MM.1S (cell line): ENCODE data around the gene MEX3C.
A peak's percentile ranks its signal among the peaks of the same experiment; 100 is the strongest.

Source experiments
- DNase-seq: peaks from one replicate; pipeline ENCODE4 v3.0.0-alpha.2; 2015
- H2AFZ ChIP-seq: fragments of 300-600 bp; sonication (generic); 2 replicates; pipeline ENCODE4 v1.6.0; 2016; ENCODE audit warnings: antibody characterized with exemption, low read length
- H3F3A ChIP-seq: fragments of 300-600 bp; sonication (generic); 2 replicates; pipeline ENCODE4 v1.6.1; 2016; ENCODE audit warnings: mild to moderate bottlenecking, antibody characterized with exemption, low read length, moderate library complexity, mixed read lengths; ENCODE audit not compliant: insufficient read depth
- H3K27ac ChIP-seq: fragments of 300-600 bp; sonication (generic); 2 replicates; pipeline ENCODE4 v1.5.1; 2016; ENCODE audit warnings: mild to moderate bottlenecking, low read length
- H3K27me3 ChIP-seq: fragments of 300-600 bp; sonication (generic); replicated peaks from 2 replicates; pipeline ENCODE4 v1.6.0; 2016; ENCODE audit warnings: low read length; ENCODE audit not compliant: insufficient read depth
- H3K36me3 ChIP-seq: fragments of 300-600 bp; sonication (generic); replicated peaks from 2 replicates; pipeline ENCODE4 v1.6.1; 2016; ENCODE audit warnings: mild to moderate bottlenecking, low read length, mixed read lengths; ENCODE audit not compliant: insufficient read depth
- H3K4me1 ChIP-seq: fragments of 300-600 bp; sonication (generic); 2 replicates; pipeline ENCODE4 v1.6.1; 2016; ENCODE audit warnings: low read length, mixed read lengths
- H3K4me2 ChIP-seq: fragments of 300-600 bp; sonication (generic); 2 replicates; pipeline ENCODE4 v1.6.0; 2016; ENCODE audit warnings: low read depth, low read length
- H3K4me3 ChIP-seq: fragments of 300-600 bp; sonication (generic); 2 replicates; pipeline ENCODE4 v1.5.1; 2016; ENCODE audit warnings: low read length, mixed read lengths
- H3K79me2 ChIP-seq: fragments of 300-600 bp; sonication (generic); 2 replicates; pipeline ENCODE4 v1.6.1; 2016; ENCODE audit warnings: mixed run types, low read length, mixed read lengths
- H3K9ac ChIP-seq: fragments of 300-600 bp; sonication (generic); 2 replicates; pipeline ENCODE4 v1.6.1; 2016; ENCODE audit warnings: low read length, mixed read lengths
- H3K9me2 ChIP-seq: fragments of 300-600 bp; sonication (generic); replicated peaks from 2 replicates; pipeline ENCODE4 v1.6.1; 2016; ENCODE audit warnings: mild to moderate bottlenecking, low read length, mixed read lengths; ENCODE audit not compliant: insufficient read depth
- H3K9me3 ChIP-seq: fragments of 300-600 bp; sonication (generic); replicated peaks from 2 replicates; pipeline ENCODE4 v1.6.1; 2016; ENCODE audit warnings: mild to moderate bottlenecking, low read length, mixed read lengths; ENCODE audit not compliant: insufficient read depth
- H4K20me1 ChIP-seq: fragments of 300-600 bp; sonication (generic); 2 replicates; pipeline ENCODE4 v1.6.1; 2016; ENCODE audit warnings: mild to moderate bottlenecking, low read length, moderate library complexity, mixed read lengths; ENCODE audit not compliant: insufficient read depth
- EZH2 ChIP-seq: fragments of 300-600 bp; sonication (generic); optimal IDR thresholded peaks from 2 replicates; pipeline ENCODE3; 2017; ENCODE audit warnings: low read depth, mild to moderate bottlenecking, antibody characterized with exemption, low read length, mixed read lengths
- EZH2phosphoT487 ChIP-seq: fragments of 300-600 bp; sonication (generic); IDR thresholded peaks from 2 replicates; pipeline ENCODE4 v1.6.1; 2018; ENCODE audit warnings: antibody characterized with exemption, low read length
- TF ChIP-seq, protein P1 (sequence below): fragments of 300-600 bp; sonication (generic); IDR thresholded peaks from 2 replicates; pipeline ENCODE4 v1.5.1; 2016; ENCODE audit warnings: antibody characterized with exemption, low read length, mixed read lengths

MEX3C gene

DNA sequence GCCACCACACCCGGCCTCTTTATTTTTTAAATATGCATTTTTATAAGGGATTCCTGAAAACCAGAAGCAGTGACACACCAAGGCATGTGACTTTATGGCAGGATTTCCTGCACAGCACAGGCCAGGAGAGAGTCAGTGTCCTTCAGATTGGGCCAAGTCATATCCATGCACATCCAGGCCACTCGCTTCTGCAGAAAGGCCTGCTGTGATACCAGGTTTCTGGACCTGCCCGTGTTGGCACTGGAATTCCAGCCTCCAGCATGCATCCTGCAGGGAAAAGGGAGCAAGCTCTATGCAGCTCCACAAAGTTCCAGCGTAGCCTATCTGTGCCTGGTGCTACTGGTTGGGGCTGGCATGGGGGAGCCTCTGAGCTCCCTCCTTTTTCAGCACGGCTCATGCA, 36.8 kb downstream of the MEX3C start:
- no peak overlapping the region for H3K4me2 ChIP-seq
- no peaks in the 10 kb centered on the region for H4K20me1 ChIP-seq
- H3K4me3 ChIP-seq: no peak overlapping the region
- no peak overlapping the region for H3K9ac ChIP-seq
- no peaks in the 10 kb centered on the region for H3K9me2 ChIP-seq
- no peaks in the 10 kb centered on the region for H3K36me3 ChIP-seq
- no peaks in the 10 kb centered on the region for H3K79me2 ChIP-seq
- no peaks in the 10 kb centered on the region for H3K9me3 ChIP-seq
- H3F3A ChIP-seq: peaks cover 19% of the 10 kb centered on the region
- H3K27ac ChIP-seq: no peak overlapping the region
- DNase-seq: no peak
- TF ChIP-seq EZH2 (no peak), EZH2phosphoT487 (no peak)
- TF ChIP-seq, protein P1, sequence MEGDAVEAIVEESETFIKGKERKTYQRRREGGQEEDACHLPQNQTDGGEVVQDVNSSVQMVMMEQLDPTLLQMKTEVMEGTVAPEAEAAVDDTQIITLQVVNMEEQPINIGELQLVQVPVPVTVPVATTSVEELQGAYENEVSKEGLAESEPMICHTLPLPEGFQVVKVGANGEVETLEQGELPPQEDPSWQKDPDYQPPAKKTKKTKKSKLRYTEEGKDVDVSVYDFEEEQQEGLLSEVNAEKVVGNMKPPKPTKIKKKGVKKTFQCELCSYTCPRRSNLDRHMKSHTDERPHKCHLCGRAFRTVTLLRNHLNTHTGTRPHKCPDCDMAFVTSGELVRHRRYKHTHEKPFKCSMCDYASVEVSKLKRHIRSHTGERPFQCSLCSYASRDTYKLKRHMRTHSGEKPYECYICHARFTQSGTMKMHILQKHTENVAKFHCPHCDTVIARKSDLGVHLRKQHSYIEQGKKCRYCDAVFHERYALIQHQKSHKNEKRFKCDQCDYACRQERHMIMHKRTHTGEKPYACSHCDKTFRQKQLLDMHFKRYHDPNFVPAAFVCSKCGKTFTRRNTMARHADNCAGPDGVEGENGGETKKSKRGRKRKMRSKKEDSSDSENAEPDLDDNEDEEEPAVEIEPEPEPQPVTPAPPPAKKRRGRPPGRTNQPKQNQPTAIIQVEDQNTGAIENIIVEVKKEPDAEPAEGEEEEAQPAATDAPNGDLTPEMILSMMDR: no peak
- peaks cover 36% of the 10 kb centered on the region for H3K4me1 ChIP-seq
- H2AFZ ChIP-seq: no peak overlapping the region
- no peaks in the 10 kb centered on the region for H3K27me3 ChIP-seq

DNA sequence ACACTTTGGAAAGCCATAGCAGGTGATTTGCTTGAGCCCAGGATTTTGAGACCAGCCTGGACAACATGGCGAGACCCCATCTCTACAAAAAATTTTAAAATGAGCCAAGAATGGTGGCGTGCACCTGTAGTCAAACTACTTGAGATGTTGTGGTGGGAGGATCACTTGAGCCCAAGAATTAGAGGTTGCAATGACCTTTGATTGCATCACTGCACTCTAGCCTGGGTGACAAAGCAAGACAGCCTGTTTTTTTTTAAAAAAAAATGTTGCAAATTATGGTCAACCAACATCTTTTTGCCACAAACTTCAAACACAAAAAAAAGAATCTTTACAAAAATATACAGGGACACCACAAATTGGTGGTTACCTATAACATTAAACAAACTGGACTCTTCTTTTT, 40.3 kb downstream of the MEX3C start:
- no peaks in the 10 kb centered on the region for H3K9me3 ChIP-seq

DNA sequence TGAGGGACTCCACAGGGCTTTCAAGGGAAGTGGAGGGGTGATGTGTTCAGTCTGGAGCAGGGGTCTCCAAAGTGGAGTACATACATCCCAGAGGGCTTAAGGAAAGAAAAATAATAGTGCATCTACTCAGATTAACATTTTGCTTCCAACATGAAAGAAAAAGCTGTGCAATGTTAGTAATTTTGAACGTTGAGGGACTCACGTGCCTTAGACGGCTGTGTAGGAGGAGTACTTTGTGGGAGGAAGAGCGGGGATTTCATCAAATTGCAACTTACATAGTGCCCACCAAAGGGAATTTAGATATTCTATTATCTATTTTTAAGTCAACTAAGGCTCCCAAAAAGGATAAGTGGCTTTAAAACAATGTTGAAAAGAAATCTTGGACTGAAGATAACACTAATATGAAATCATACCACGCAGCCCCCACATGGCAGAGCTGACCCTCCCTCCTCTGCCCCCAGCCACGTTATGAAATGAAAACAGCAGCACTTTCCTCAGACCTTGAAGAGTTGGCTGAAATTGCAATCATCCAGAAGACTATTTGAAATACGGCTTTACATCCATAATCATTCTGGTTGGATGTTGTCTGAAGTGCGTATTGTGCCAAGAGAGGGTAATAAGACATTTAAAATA, 42.9 kb downstream of the MEX3C start:
- Histone ChIP-seq H3K4me1 (peaks cover 31% of the 10 kb centered on the region), H3K4me3 (peak overlapping the region; percentile 48), H2AFZ (peak overlapping the region; percentile 69), H3K9me2 (no peaks in the 10 kb centered on the region), H3F3A (peaks cover 39% of the 10 kb centered on the region), H3K79me2 (no peaks in the 10 kb centered on the region), H4K20me1 (no peaks in the 10 kb centered on the region), H3K4me2 (peak overlapping the region; percentile 63), H3K36me3 (no peaks in the 10 kb centered on the region), H3K9me3 (no peaks in the 10 kb centered on the region), H3K27ac (peak overlapping the region; percentile 93), H3K27me3 (no peaks in the 10 kb centered on the region), H3K9ac (peak overlapping the region; percentile 82)
- TF ChIP-seq EZH2: no peak
- TF ChIP-seq, protein P1: no peak
- no peak for TF ChIP-seq EZH2phosphoT487
- DNase-seq: no peak

More for the DNA sequence above, 40.3 kb downstream of the MEX3C start:
- no peak overlapping the region for H2AFZ ChIP-seq
- no peak overlapping the region for H3K9ac ChIP-seq
- H3K4me2 ChIP-seq: no peak overlapping the region
- H3K79me2 ChIP-seq: no peaks in the 10 kb centered on the region
- H4K20me1 ChIP-seq: no peaks in the 10 kb centered on the region
- H3K9me2 ChIP-seq: no peaks in the 10 kb centered on the region
- no peak for DNase-seq
- H3K4me1 ChIP-seq: peaks cover 25% of the 10 kb centered on the region
- H3K4me3 ChIP-seq: no peak overlapping the region
- TF ChIP-seq, protein P1: no peak
- TF ChIP-seq EZH2 (no peak), EZH2phosphoT487 (no peak)
- H3K27ac ChIP-seq: no peak overlapping the region
- no peaks in the 10 kb centered on the region for H3K36me3 ChIP-seq
- H3F3A ChIP-seq: peaks cover 30% of the 10 kb centered on the region
- H3K27me3 ChIP-seq: no peaks in the 10 kb centered on the region
